Astrocyte (in vitro differentiated cells and primary cell): ENCODE measurements around the gene LAMA5. TPM values are rescaled to one million over a fixed set of nuclear protein-coding genes. Genes with fewer than 3 reads are reported as not detected.

Source experiments
- DNase-seq: peaks from one replicate; pipeline ENCODE4 v3.0.0-alpha.2; 2010; ENCODE audit warnings: low read depth
- FAIRE-seq: peaks from 2 replicates; lab custom pipeline; 2011; peaks lifted over from hg19 to GRCh38; lab: Jason Lieb, UNC
- H2AFZ ChIP-seq: 2 replicates; pipeline ENCODE4 v1.6.0; 2012; ENCODE audit warnings: low read depth, low read length, inconsistent platforms
- H3K27ac ChIP-seq: 2 replicates; pipeline ENCODE4 v1.5.1; 2011; ENCODE audit warnings: low read depth, low read length, inconsistent platforms
- H3K27me3 ChIP-seq: 2 replicates; pipeline ENCODE4 v1.6.0; 2011; ENCODE audit warnings: low read length, inconsistent platforms; ENCODE audit not compliant: insufficient read depth
- H3K36me3 ChIP-seq: 2 replicates; pipeline ENCODE4 v1.5.1; 2011; ENCODE audit warnings: low read length, inconsistent platforms; ENCODE audit not compliant: insufficient read depth
- H3K4me1 ChIP-seq: 2 replicates; pipeline ENCODE4 v1.5.1; 2011; ENCODE audit warnings: low read length, inconsistent platforms; ENCODE audit not compliant: insufficient read depth
- H3K4me2 ChIP-seq: 2 replicates; pipeline ENCODE4 v1.6.0; 2012; ENCODE audit warnings: low read length, inconsistent platforms
- H3K4me3 ChIP-seq: 2 replicates; pipeline ENCODE4 v1.5.1; 2011; ENCODE audit warnings: low read depth, mild to moderate bottlenecking, low read length, inconsistent platforms; ENCODE audit not compliant: insufficient read depth
- H3K79me2 ChIP-seq: 2 replicates; pipeline ENCODE4 v1.6.0; 2012; ENCODE audit warnings: mild to moderate bottlenecking, low read length, inconsistent platforms; ENCODE audit not compliant: insufficient read depth
- H3K9ac ChIP-seq: 2 replicates; pipeline ENCODE4 v1.6.0; 2012; ENCODE audit warnings: mild to moderate bottlenecking, low read length, inconsistent platforms
- H3K9me3 ChIP-seq: 2 replicates; pipeline ENCODE4 v1.5.1; 2012; ENCODE audit warnings: low read depth, mild to moderate bottlenecking, low read length, inconsistent platforms; ENCODE audit not compliant: insufficient read depth
- H4K20me1 ChIP-seq: 2 replicates; pipeline ENCODE4 v1.6.0; 2012; ENCODE audit warnings: low read length, inconsistent platforms; ENCODE audit not compliant: insufficient read depth
- H3K27ac Mint-ChIP-seq: one replicate; pipeline ENCODE4 v1.8.0; 2021; ENCODE audit warnings: mild to moderate bottlenecking, mixed read lengths; ENCODE audit not compliant: unreplicated experiment
- H3K27me3 Mint-ChIP-seq: one replicate; pipeline ENCODE4 v1.8.0; 2021; ENCODE audit warnings: low read depth, mixed read lengths; ENCODE audit not compliant: unreplicated experiment
- H3K36me3 Mint-ChIP-seq: one replicate; pipeline ENCODE4 v1.8.0; 2021; ENCODE audit warnings: low read depth, mixed read lengths; ENCODE audit not compliant: unreplicated experiment
- H3K4me1 Mint-ChIP-seq: one replicate; pipeline ENCODE4 v1.8.0; 2021; ENCODE audit warnings: low read depth, mixed read lengths; ENCODE audit not compliant: unreplicated experiment
- H3K4me3 Mint-ChIP-seq: one replicate; pipeline ENCODE4 v1.8.0; 2021; ENCODE audit warnings: mild to moderate bottlenecking, moderate library complexity, mixed read lengths; ENCODE audit not compliant: unreplicated experiment
- H3K9me3 Mint-ChIP-seq: one replicate; pipeline ENCODE4 v1.8.0; 2021; ENCODE audit warnings: mild to moderate bottlenecking, mixed read lengths; ENCODE audit not compliant: unreplicated experiment
- CTCF ChIP-seq: IDR thresholded peaks from 2 replicates; pipeline ENCODE4 v1.5.1; 2011; ENCODE audit warnings: low read depth, mild to moderate bottlenecking, inconsistent platforms, low read length, moderate library complexity; ENCODE audit not compliant: insufficient read depth
- EZH2 ChIP-seq: IDR thresholded peaks from 2 replicates; pipeline ENCODE4 v1.6.1; 2012; ENCODE audit warnings: mild to moderate bottlenecking, low read length, inconsistent platforms; ENCODE audit not compliant: insufficient read depth
- total RNA-seq: library from RNA; stranded (reverse); gene quantifications from 2 replicates; pipeline ENCODE4 v1.2.1, GENCODE V29; 2021

Gene LAMA5
- total RNA-seq, 1 donor from 2014 or later, result 350 TPM

GRCh38 chr20:62381842-62382241 is 14.7 kb upstream of the LAMA5 start:
- Mint-ChIP-seq H3K36me3 (peaks cover 6% of the 10 kb centered on the region), H3K4me1 (peaks cover 17% of the 10 kb centered on the region), H3K9me3 (peaks cover 2% of the 10 kb centered on the region), H3K4me3 (no peak overlapping the region), H3K27me3 (no peaks in the 10 kb centered on the region), H3K27ac (no peak overlapping the region)
- no peak for FAIRE-seq
- peaks cover 2% of the 10 kb centered on the region for H3K36me3 ChIP-seq
- H3K9me3 ChIP-seq, result no peaks in the 10 kb centered on the region
- H3K4me2 ChIP-seq, result no peak overlapping the region
- H3K27me3 ChIP-seq, result no peaks in the 10 kb centered on the region
- peaks cover 31% of the 10 kb centered on the region for H4K20me1 ChIP-seq
- no peak overlapping the region for H2AFZ ChIP-seq
- no peak overlapping the region for H3K9ac ChIP-seq
- peaks cover 24% of the 10 kb centered on the region for H3K79me2 ChIP-seq
- H3K27ac ChIP-seq, result peak overlapping the region; percentile 43
- no peak for TF ChIP-seq CTCF
- TF ChIP-seq EZH2, result no peak
- peaks cover 25% of the 10 kb centered on the region for H3K4me1 ChIP-seq
- H3K4me3 ChIP-seq, result no peak overlapping the region
- no peak for DNase-seq

GRCh38 chr20:62381202-62381797 is 14.2 kb upstream of the LAMA5 start:
- no peak for FAIRE-seq
- Mint-ChIP-seq H3K4me3 (peak overlapping the region; percentile 54), H3K27me3 (no peaks in the 10 kb centered on the region), H3K36me3 (peaks cover 6% of the 10 kb centered on the region), H3K9me3 (peaks cover 2% of the 10 kb centered on the region), H3K27ac (peak overlapping the region; percentile 81), H3K4me1 (peaks cover 21% of the 10 kb centered on the region)
- TF ChIP-seq CTCF (no peak), EZH2 (no peak)
- no peaks in the 10 kb centered on the region for H3K9me3 ChIP-seq
- no peaks in the 10 kb centered on the region for H3K27me3 ChIP-seq
- H3K4me3 ChIP-seq, result no peak overlapping the region
- peaks cover 2% of the 10 kb centered on the region for H3K36me3 ChIP-seq
- no peak overlapping the region for H2AFZ ChIP-seq
- H4K20me1 ChIP-seq, result peaks cover 35% of the 10 kb centered on the region
- peaks cover 18% of the 10 kb centered on the region for H3K79me2 ChIP-seq
- peaks cover 27% of the 10 kb centered on the region for H3K4me1 ChIP-seq
- peak overlapping the region; percentile 43 for H3K27ac ChIP-seq
- peak overlapping the region; percentile 50 for H3K9ac ChIP-seq
- peak overlapping the region; percentile 52 for H3K4me2 ChIP-seq
- DNase-seq, result peak; percentile 59

GRCh38 chr20:62378215-62378614 is 11.1 kb upstream of the LAMA5 start:
- H3K36me3 Mint-ChIP-seq, result peaks cover 6% of the 10 kb centered on the region
- no peak overlapping the region for H3K27ac ChIP-seq
- TF ChIP-seq EZH2 (no peak), CTCF (no peak)
- no peak for FAIRE-seq
- no peak overlapping the region for H3K9ac ChIP-seq
- H3K9me3 ChIP-seq, result no peaks in the 10 kb centered on the region
- H3K27me3 Mint-ChIP-seq, result no peaks in the 10 kb centered on the region
- H3K4me3 Mint-ChIP-seq, result no peak overlapping the region
- H4K20me1 ChIP-seq, result peaks cover 29% of the 10 kb centered on the region
- no peak overlapping the region for H3K4me3 ChIP-seq
- peaks cover 5% of the 10 kb centered on the region for H3K79me2 ChIP-seq
- H3K36me3 ChIP-seq, result peaks cover 2% of the 10 kb centered on the region
- H3K9me3 Mint-ChIP-seq, result peaks cover 2% of the 10 kb centered on the region
- DNase-seq, result no peak
- H3K27ac Mint-ChIP-seq, result no peak overlapping the region
- H2AFZ ChIP-seq, result no peak overlapping the region
- no peak overlapping the region for H3K4me2 ChIP-seq
- H3K4me1 ChIP-seq, result peaks cover 33% of the 10 kb centered on the region
- peaks cover 3% of the 10 kb centered on the region for H3K27me3 ChIP-seq
- H3K4me1 Mint-ChIP-seq, result peaks cover 26% of the 10 kb centered on the region
